Right lobe of liver (tissue), 6 donors: ENCODE results near the gene CCDC136. TPM values are rescaled to one million over a fixed set of nuclear protein-coding genes. Genes with fewer than 3 reads are reported as not detected.

Experiments used
- ATAC-seq, 4 donors: fragments of 200-7000 bp; cut with Tn5 transposase; one replicate each; pipeline ENCODE4 v1.9.1; 2020; ENCODE audit warnings: mild to moderate bottlenecking in 4 of 4, moderate library complexity in 4 of 4
- DNase-seq, 3 donors: peaks; one replicate each; pipeline ENCODE4 v3.0.0-alpha.2; 2020
- H3K27ac ChIP-seq, 3 donors: fragments of 200-600 bp; one replicate each; pipeline ENCODE4 v1.8.0; 2022
- H3K27me3 ChIP-seq, 2 donors: fragments of 200-600 bp; one replicate each; pipeline ENCODE4 v1.8.0; 2022
- H3K36me3 ChIP-seq, 4 donors: fragments of 200-600 bp; sonication (generic) in 1 of 4; one replicate each; pipeline versions ENCODE4 v1.5.1 to v1.8.0; 2017 to 2022; ENCODE audit warnings: control low read depth in 1 of 4
- H3K4me1 ChIP-seq, 4 donors: fragments of 200-600 bp; sonication (generic) in 1 of 4; one replicate each; pipeline versions ENCODE4 v1.5.1 to v1.8.0; 2017 to 2022; ENCODE audit warnings: control low read depth in 1 of 4
- H3K4me3 ChIP-seq, 3 donors: fragments of 200-600 bp; one replicate each; pipeline ENCODE4 v1.8.0; 2022
- H3K9me3 ChIP-seq, 4 donors: fragments of 200-600 bp; sonication (generic) in 1 of 4; one replicate each; pipeline versions ENCODE4 v1.5.1 to v1.8.0; 2017 to 2022; ENCODE audit warnings: control low read depth in 1 of 4
- POLR2A ChIP-seq: fragments of 450-650 bp; IDR thresholded peaks from one replicate; pipeline ENCODE4 v1.6.1; 2017; ENCODE audit warnings: antibody characterized with exemption, mild to moderate bottlenecking
- WGBS: methylation state at CpG from one replicate; pipeline ENCODE4 v1.1.6; 2018; ENCODE audit warnings: low coverage, low lambda C conversion rate; ENCODE audit not compliant: insufficient coverage; ENCODE audit errors: missing lambda C conversion rate; 5-methylcytosine and 5-hydroxymethylcytosine counted together
- intact Hi-C, 2 donors: fragments of 100-400 bp; cut with DNase I; formaldehyde crosslinking; loops; one replicate each; pipeline versions ENCODE4 v1.11.2 to v1.14.1; 2022
- total RNA-seq, 6 experiments: library from RNA; depleted of rRNA in 2 of 6; stranded (reverse); fragments of >200 nt in 2 of 6; fragmentation: NEBNext Ultra II Directional in 3 of 6; extraction: Animal tissue kit (Norgen Biotek cat#: 25700) in 3 of 6; gene quantifications; one replicate each; pipeline versions ENCODE4 v1.1.0 to v1.2.4, GENCODE V29; 2016 to 2023
- TF ChIP-seq, protein P1 (sequence below), 4 donors: fragments of 200-600 bp in 3 of 4; fragments of 450-650 bp in 1 of 4; IDR thresholded peaks; one replicate each; pipeline versions ENCODE4 v1.5.1 to v1.8.0; 2016 to 2022; ENCODE audit warnings: antibody characterized with exemption in 4 of 4, mild to moderate bottlenecking in 2 of 4
- donor health status: DM: no; HTN: yes; CAD: no.
- donor health status: DM: no; HTN: no; CAD: no.
- donor health status: DM: no; HTN: no; CAD: no.
- donor health status: DM: no; HTN: yes; CAD: no.
- donor health status: DM: no; HTN: yes; CAD: no.

CCDC136 gene
- total RNA-seq, 6 experiments from 2014 or later: 0.16 to 0.70 (median 0.20) TPM; not detected in 2

DNA sequence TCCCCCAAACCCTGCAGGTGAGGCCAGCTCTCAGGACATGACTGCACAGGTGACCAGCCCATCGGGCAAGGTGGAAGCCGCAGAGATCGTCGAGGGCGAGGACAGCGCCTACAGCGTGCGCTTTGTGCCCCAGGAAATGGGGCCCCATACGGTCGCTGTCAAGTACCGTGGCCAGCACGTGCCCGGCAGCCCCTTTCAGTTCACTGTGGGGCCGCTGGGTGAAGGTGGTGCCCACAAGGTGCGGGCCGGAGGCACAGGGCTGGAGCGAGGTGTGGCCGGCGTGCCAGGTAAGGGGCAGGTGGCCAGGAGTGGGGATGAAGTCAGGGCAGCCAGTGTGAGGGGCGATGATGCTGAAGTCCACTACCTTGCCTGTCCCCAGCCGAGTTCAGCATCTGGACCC, 62.6 kb downstream of the CCDC136 start:
- Histone ChIP-seq H3K4me1 (no peaks in the 10 kb centered on the region), H3K36me3 (no peaks in the 10 kb centered on the region), H3K9me3 (no peaks in the 10 kb centered on the region), H3K4me3 (no peak overlapping the region), H3K27ac (no peak overlapping the region), H3K27me3 (no peaks in the 10 kb centered on the region)
- DNase-seq (no peak), ATAC-seq (no peak)
- no CpG with 5 or more reads among the region's 21 CpGs for WGBS
- intact Hi-C loops: no loop called here
- TF ChIP-seq, protein P1, sequence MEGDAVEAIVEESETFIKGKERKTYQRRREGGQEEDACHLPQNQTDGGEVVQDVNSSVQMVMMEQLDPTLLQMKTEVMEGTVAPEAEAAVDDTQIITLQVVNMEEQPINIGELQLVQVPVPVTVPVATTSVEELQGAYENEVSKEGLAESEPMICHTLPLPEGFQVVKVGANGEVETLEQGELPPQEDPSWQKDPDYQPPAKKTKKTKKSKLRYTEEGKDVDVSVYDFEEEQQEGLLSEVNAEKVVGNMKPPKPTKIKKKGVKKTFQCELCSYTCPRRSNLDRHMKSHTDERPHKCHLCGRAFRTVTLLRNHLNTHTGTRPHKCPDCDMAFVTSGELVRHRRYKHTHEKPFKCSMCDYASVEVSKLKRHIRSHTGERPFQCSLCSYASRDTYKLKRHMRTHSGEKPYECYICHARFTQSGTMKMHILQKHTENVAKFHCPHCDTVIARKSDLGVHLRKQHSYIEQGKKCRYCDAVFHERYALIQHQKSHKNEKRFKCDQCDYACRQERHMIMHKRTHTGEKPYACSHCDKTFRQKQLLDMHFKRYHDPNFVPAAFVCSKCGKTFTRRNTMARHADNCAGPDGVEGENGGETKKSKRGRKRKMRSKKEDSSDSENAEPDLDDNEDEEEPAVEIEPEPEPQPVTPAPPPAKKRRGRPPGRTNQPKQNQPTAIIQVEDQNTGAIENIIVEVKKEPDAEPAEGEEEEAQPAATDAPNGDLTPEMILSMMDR (IDR thresholded peaks at IDR 0.05): no peak
- no peak for TF ChIP-seq POLR2A

DNA sequence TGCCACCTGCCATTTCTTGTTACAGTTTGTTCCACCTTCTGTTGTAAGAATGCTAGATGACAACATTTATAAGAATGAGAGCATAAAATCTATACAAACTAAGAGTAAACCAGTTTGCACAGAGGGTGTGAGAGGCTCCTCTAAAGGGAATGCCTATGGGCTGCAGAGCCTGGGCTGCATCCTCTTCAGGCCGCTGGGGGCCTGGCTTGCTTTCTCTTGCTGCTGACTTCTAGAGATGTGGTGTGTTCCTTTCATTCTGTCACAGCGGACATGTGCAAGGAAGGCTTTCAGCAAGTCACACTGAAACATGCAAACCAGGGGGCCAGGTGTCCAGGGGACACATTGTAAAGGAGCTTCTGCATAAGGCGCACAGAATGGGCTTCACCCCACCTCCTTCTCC, 63.8 kb downstream of the CCDC136 start:
- no peaks in the 10 kb centered on the region for H3K9me3 ChIP-seq
- H3K4me1 ChIP-seq: no peaks in the 10 kb centered on the region
- no peak for ATAC-seq
- no peaks in the 10 kb centered on the region for H3K27me3 ChIP-seq
- no peaks in the 10 kb centered on the region for H3K36me3 ChIP-seq
- no peak for TF ChIP-seq POLR2A
- TF ChIP-seq, protein P1 (IDR thresholded peaks at IDR 0.05): no peak
- WGBS: no CpG with 5 or more reads among the region's 3 CpGs
- no peak overlapping the region for H3K4me3 ChIP-seq
- intact Hi-C loops: no loop called here
- DNase-seq: no peak
- H3K27ac ChIP-seq: no peak overlapping the region

DNA sequence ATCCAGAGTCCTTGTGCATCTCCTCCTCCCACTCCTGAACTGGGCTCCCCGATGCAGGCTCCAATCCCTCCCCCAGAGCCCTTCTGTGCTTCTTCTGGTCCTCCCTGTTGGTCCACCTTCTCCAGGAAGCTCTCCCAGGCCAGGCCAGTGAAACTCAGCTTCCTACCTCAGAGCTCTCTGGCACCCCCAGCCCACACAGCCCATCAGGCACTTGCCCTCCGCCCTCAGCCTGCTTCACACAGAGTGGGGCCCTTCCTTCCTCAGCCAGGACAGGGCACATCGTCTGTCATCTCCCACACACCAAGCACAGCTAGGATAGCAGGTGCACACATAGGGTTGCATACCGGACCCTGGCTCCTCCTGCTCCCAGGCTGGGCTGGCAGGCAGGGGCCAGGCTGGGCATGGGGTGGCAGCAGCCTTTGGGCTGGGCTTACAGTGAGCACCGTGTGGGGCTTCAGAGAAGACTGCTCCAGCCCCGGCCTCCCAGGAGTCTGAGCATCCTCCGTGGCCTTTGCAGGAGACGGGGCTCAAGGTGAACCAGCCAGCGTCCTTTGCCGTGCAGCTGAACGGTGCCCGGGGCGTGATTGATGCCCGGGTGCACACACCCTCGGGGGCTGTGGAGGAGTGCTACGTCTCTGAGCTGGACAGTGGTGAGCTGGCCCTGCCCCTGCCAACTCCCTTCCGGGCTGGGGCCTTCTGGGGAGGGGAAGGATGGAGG, 64.4 kb downstream of the CCDC136 start:
- 54% methylated on average over 3 of the region's 17 CpGs for WGBS
- Histone ChIP-seq H3K9me3 (no peaks in the 10 kb centered on the region), H3K36me3 (no peaks in the 10 kb centered on the region), H3K27ac (no peak overlapping the region), H3K27me3 (no peaks in the 10 kb centered on the region), H3K4me1 (no peaks in the 10 kb centered on the region), H3K4me3 (no peak overlapping the region)
- TF ChIP-seq, protein P1 (IDR thresholded peaks at IDR 0.05): no peak
- no peak for TF ChIP-seq POLR2A
- no peak for ATAC-seq
- intact Hi-C loops: no loop called here
- DNase-seq: no peak

DNA sequence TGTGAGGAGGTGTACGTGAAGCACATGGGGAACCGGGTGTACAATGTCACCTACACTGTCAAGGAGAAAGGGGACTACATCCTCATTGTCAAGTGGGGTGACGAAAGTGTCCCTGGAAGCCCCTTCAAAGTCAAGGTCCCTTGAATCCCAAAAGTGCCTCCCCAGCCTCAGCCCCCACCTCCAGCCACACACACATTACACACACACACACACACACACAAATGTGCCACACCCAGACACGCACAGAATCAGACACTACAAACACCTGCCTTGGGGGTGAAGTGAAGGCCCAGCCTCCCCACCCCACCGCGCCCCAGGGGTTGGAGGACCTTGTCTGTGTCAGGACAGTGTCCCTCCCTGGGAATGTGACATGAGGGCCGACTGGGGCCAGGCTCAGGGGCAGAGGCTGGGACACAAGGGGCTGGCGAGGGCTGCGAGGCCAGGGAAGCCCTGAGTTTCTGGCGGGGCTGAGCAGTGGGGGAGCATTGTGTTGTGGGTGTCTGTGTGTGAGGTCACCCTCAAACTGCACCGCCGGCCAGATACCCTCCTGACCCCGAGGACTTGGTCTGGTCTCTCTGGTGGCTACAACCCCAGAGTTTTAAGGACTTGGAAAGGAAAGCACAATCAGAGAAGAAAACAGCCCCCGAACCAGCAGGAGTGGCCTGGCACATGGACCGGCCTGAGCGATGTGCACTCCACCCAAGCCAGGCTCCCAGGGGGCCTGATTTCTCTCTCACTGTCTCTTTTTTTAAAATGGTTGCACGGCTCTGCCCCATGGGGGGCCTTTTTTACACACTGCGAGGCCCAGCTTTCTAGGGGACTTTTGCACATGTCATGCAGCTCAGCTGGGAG, 66.8 kb downstream of the CCDC136 start:
- Histone ChIP-seq H3K27ac (no peak overlapping the region), H3K4me3 (no peak overlapping the region), H3K4me1 (peaks cover 0 to 5% (median 2%) of the 10 kb centered on the region in 4 donors), H3K27me3 (no peaks in the 10 kb centered on the region), H3K36me3 (no peaks in the 10 kb centered on the region), H3K9me3 (no peaks in the 10 kb centered on the region)
- intact Hi-C loops: no loop called here
- no peak for DNase-seq
- WGBS: 78% methylated on average over 4 of the region's 18 CpGs
- TF ChIP-seq POLR2A: no peak
- TF ChIP-seq, protein P1 (IDR thresholded peaks at IDR 0.05): no peak
- no peak for ATAC-seq
